ENCODE measurements around the gene EPGN. TPM values are rescaled to one million over a fixed set of nuclear protein-coding genes. Genes with fewer than 3 reads are reported as not detected.

The EPGN gene
- total and polyA plus RNA-seq, 8 donors, result 0.24 to 0.92 TPM; not detected in 6

GRCh38 chr4:74282926-74283325 is 25.3 kb upstream of the EPGN start:
- ATAC-seq (no peak), DNase-seq (no peak)
- Histone ChIP-seq H3K4me1 (no peaks in the 10 kb centered on the region), H3K4me3 (no peak overlapping the region), H3K9me3 (no peaks in the 10 kb centered on the region), H3K27me3 (no peaks in the 10 kb centered on the region), H3K27ac (no peak overlapping the region), H3K36me3 (no peaks in the 10 kb centered on the region)
- intact Hi-C loops (cut with DNase I), result no loop called here
- TF ChIP-seq CTCF (IDR thresholded peaks at IDR 0.05), result no peak

- no peak overlapping the region for H3K27ac ChIP-seq
- no peak for ATAC-seq
- H3K27me3 ChIP-seq, result no peaks in the 10 kb centered on the region
These were observed 24.7 kb upstream of the EPGN start for GRCh38 chr4:74283614-74284013.

GRCh38 chr4:74284053-74284452 is 24.2 kb upstream of the EPGN start:
- intact Hi-C loops (cut with DNase I), result no loop called here
- ATAC-seq (no peak), DNase-seq (no peak)
- no peak overlapping the region for H3K4me3 ChIP-seq
- no peaks in the 10 kb centered on the region for H3K4me1 ChIP-seq
- no peak overlapping the region for H3K27ac ChIP-seq
- H3K27me3 ChIP-seq, result no peaks in the 10 kb centered on the region
- H3K36me3 ChIP-seq, result no peaks in the 10 kb centered on the region
- TF ChIP-seq CTCF (IDR thresholded peaks at IDR 0.05), result no peak
- H3K9me3 ChIP-seq, result no peaks in the 10 kb centered on the region

More at GRCh38 chr4:74283614-74284013, 24.7 kb upstream of the EPGN start:
- no peak for DNase-seq
- Histone ChIP-seq H3K36me3 (no peaks in the 10 kb centered on the region), H3K4me1 (no peaks in the 10 kb centered on the region), H3K4me3 (no peak overlapping the region), H3K9me3 (no peaks in the 10 kb centered on the region)
- intact Hi-C loops (cut with DNase I), result no loop called here
- no peak for TF ChIP-seq CTCF (IDR thresholded peaks at IDR 0.05)

- ATAC-seq, result no peak
- Histone ChIP-seq H3K4me1 (no peaks in the 10 kb centered on the region), H3K9me3 (no peaks in the 10 kb centered on the region), H3K27me3 (no peaks in the 10 kb centered on the region), H3K36me3 (no peaks in the 10 kb centered on the region), H3K4me3 (no peak overlapping the region), H3K27ac (no peak overlapping the region)
- DNase-seq, result no peak
- intact Hi-C loops (cut with DNase I), result no loop called here
- TF ChIP-seq CTCF (IDR thresholded peaks at IDR 0.05), result no peak
These were observed 21.1 kb upstream of the EPGN start for GRCh38 chr4:74287164-74287563.

- H3K36me3 ChIP-seq, result no peaks in the 10 kb centered on the region
- intact Hi-C loops (cut with DNase I), result no loop called here
- no peaks in the 10 kb centered on the region for H3K27me3 ChIP-seq
- no peaks in the 10 kb centered on the region for H3K4me1 ChIP-seq
- H3K4me3 ChIP-seq, result no peak overlapping the region
- H3K9me3 ChIP-seq, result no peaks in the 10 kb centered on the region
- no peak overlapping the region for H3K27ac ChIP-seq
- ATAC-seq (no peak), DNase-seq (no peak)
- TF ChIP-seq CTCF (IDR thresholded peaks at IDR 0.05), result no peak
These were observed 20.5 kb upstream of the EPGN start for GRCh38 chr4:74287791-74288190.

Measured in left lung (tissue), 10 donors.